Measurements from ENCODE around the gene VCX3A.

DNA sequence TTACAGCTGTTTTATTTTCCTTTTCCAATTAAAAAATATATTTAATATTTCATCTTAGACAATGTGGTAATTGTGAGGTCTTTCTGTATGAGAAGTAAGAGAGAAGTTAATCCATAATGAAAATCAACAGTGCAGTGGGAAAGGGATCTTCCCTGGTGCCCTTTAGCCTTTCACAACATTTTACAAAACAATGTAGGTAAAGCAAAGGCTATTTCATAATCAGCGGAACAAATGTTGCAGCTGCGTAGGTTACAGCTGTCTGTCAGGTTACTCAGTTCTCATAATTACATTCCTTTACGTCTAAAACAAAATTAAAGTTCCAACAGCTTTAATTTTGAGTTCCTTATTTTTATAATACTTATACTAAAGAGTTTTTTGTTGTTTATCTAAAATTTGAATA lies 22.8 kb upstream of the VCX3A start:
- TF ChIP-seq POLR2A (IDR thresholded peaks at IDR 0.05) = no peak
- TF ChIP-seq, protein P1, sequence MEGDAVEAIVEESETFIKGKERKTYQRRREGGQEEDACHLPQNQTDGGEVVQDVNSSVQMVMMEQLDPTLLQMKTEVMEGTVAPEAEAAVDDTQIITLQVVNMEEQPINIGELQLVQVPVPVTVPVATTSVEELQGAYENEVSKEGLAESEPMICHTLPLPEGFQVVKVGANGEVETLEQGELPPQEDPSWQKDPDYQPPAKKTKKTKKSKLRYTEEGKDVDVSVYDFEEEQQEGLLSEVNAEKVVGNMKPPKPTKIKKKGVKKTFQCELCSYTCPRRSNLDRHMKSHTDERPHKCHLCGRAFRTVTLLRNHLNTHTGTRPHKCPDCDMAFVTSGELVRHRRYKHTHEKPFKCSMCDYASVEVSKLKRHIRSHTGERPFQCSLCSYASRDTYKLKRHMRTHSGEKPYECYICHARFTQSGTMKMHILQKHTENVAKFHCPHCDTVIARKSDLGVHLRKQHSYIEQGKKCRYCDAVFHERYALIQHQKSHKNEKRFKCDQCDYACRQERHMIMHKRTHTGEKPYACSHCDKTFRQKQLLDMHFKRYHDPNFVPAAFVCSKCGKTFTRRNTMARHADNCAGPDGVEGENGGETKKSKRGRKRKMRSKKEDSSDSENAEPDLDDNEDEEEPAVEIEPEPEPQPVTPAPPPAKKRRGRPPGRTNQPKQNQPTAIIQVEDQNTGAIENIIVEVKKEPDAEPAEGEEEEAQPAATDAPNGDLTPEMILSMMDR (IDR thresholded peaks at IDR 0.05) = no peak

Measured in thyroid gland (tissue), 4 donors.